C4-2B (cell line): ENCODE measurements around the gene RASGRF2.

ENCODE experiments used
- CTCF ChIP-seq: fragments of 450-650 bp; conservative IDR thresholded peaks from 2 replicates; pipeline ENCODE4 v1.5.1; 2017; ENCODE audit warnings: mild to moderate bottlenecking
- ZFX ChIP-seq: fragments of 450-650 bp; IDR thresholded peaks from 2 replicates; pipeline ENCODE4 v1.6.1; 2017

GRCh38 chr5:81234299-81234698 lies 274.1 kb downstream of the RASGRF2 start:
- no peak for TF ChIP-seq CTCF
- no peak for TF ChIP-seq ZFX
